Upper lobe of left lung (tissue), 6 donors: ENCODE results near the gene SMG1. TPM values are rescaled to one million over a fixed set of nuclear protein-coding genes. Genes with fewer than 3 reads are reported as not detected.
"Not testable (repeated sequence)": the region's sequence is repeated elsewhere in the genome, so short reads cannot be mapped to it uniquely, and the experiment has no call there.

ENCODE experiments used
- ATAC-seq, 2 donors: fragments of 200-7000 bp; cut with Tn5 transposase; one replicate each; pipeline ENCODE4 v1.9.1; 2022; ENCODE audit warnings: mild to moderate bottlenecking in 2 of 2, moderate library complexity in 2 of 2; ENCODE audit not compliant: low FRiP score in 2 of 2
- DNase-seq, 2 donors: peaks; one replicate each; pipeline ENCODE4 v3.0.0-alpha.2; 2019 to 2020
- H3K27ac ChIP-seq, 4 donors: fragments of 200-600 bp; sonication (generic); one replicate each; pipeline ENCODE4 v1.5.1; 2016 to 2019
- H3K27me3 ChIP-seq, 4 donors: fragments of 200-600 bp; sonication (generic); one replicate each; pipeline ENCODE4 v1.5.1; 2017 to 2019
- H3K36me3 ChIP-seq, 4 donors: fragments of 200-600 bp; sonication (generic); one replicate each; pipeline ENCODE4 v1.5.1; 2016 to 2019
- H3K4me1 ChIP-seq, 4 donors: fragments of 200-600 bp; sonication (generic); one replicate each; pipeline ENCODE4 v1.5.1; 2018 to 2019
- H3K4me3 ChIP-seq, 4 donors: fragments of 200-600 bp; sonication (generic); one replicate each; pipeline ENCODE4 v1.5.1; 2017 to 2019; ENCODE audit warnings: mild to moderate bottlenecking in 2 of 4, moderate library complexity in 1 of 4
- H3K9me3 ChIP-seq, 4 donors: fragments of 200-600 bp; sonication (generic); one replicate each; pipeline ENCODE4 v1.5.1; 2018 to 2019
- CTCF ChIP-seq, 6 experiments: fragments of 450-650 bp in 4 of 6; fragments of 200-600 bp in 2 of 6; sonication (generic) in 2 of 6; IDR thresholded peaks; one replicate each; pipeline ENCODE4 v1.5.1; 2016 to 2019; ENCODE audit warnings: antibody characterized with exemption in 6 of 6
- EP300 ChIP-seq, 4 donors: sonication (generic); formaldehyde crosslinking; IDR thresholded peaks; one replicate each; pipeline ENCODE4 v1.5.1; 2017; ENCODE audit warnings: antibody characterized with exemption in 4 of 4, control low read depth in 2 of 4
- POLR2A ChIP-seq, 4 donors: fragments of 450-650 bp; IDR thresholded peaks; one replicate each; pipeline ENCODE4 v1.5.1; 2016 to 2017; ENCODE audit warnings: antibody characterized with exemption in 4 of 4, mild to moderate bottlenecking in 2 of 4
- POLR2AphosphoS5 ChIP-seq, 2 donors: sonication (generic); formaldehyde crosslinking; IDR thresholded peaks; one replicate each; pipeline ENCODE4 v1.5.1; 2017; ENCODE audit warnings: antibody characterized with exemption in 2 of 2
- WGBS, 2 donors: methylation state at CpG; one replicate each; pipeline ENCODE4 v1.1.5; 2017 to 2018; 5-methylcytosine and 5-hydroxymethylcytosine counted together
- total RNA-seq, 6 donors: library from RNA; depleted of rRNA in 4 of 6; stranded (reverse); fragments of >200 nt in 4 of 6; gene quantifications; one replicate each; pipeline versions ENCODE4 v1.1.0 to v1.2.1, GENCODE V29; 2016 to 2021
- donor health status: DM: no; HTN: no; CAD: no; lungs with moderate emphysema.
- donor health status: DM: no; HTN: yes; CAD: no; lungs with severe emphysema.

The SMG1 gene
- total RNA-seq: 100 to 1,000 TPM in 2 of 6 donors, 10 to 100 TPM in 4; 39.2 to 122 (median 69.6) TPM

GRCh38 chr16:18925986-18926865, at the start of gene SMG1:
Gene SMG1, minus strand, starts transcription at chr16:18926408. Its CDS starts 367 bp downstream, at chr16:18926041.
- peak; percentile 95 to 99 for DNase-seq
- ATAC-seq: peak; percentile 98 to 99
- Histone ChIP-seq H3K27ac (peak within 1 kb of the TSS; percentile 95 to 99 (median 98)), H3K4me1 (peaks cover 7 to 33% (median 19%) of the 10 kb centered on the region in 4 donors), H3K4me3 (peak within 1 kb of the TSS; percentile 75 to 92 (median 82))
- TF ChIP-seq CTCF (IDR thresholded peaks at IDR 0.05) (peak in 1 of 6 experiments; percentile 1), EP300 (IDR thresholded peaks at IDR 0.05) (peak in 2 of 4 donors; percentile 45 to 60), POLR2A (IDR thresholded peaks at IDR 0.05) (peak in 3 of 4 donors; percentile 74 to 94 (median 93)), POLR2AphosphoS5 (IDR thresholded peaks at IDR 0.05) (peak; percentile 63 to 91)
- WGBS, 2 donors: 0 to 1% methylated on average over 20 to 39 of the region's 104 CpGs
- not testable (repeated sequence) for H3K36me3 ChIP-seq, H3K9me3 ChIP-seq, H3K27me3 ChIP-seq

DNA sequence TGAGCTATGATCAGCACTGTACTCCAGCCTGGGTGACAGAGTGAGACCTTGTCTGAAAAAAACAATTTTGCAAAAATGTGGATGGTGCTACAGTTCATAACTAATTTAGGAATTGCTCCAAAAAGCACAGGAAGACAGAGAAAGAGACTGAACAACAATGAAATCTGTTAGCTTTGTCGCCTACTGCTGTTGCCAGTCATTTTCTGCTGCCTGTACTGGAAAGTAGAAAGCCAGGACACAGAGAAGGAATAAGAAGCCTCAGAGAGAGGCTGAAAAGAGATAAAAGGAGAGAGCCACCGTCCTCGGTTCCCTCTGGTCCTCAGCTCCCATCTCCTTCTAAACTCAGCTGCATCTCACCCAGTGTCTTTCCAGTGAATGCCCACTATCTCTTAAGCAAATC, 48.9 kb upstream of the SMG1 start:
- no peak for TF ChIP-seq POLR2A (IDR thresholded peaks at IDR 0.05)
- no peak for TF ChIP-seq CTCF (IDR thresholded peaks at IDR 0.05)
- TF ChIP-seq POLR2AphosphoS5 (IDR thresholded peaks at IDR 0.05): no peak
- TF ChIP-seq EP300 (IDR thresholded peaks at IDR 0.05): no peak
- 56 to 58% methylated on average over 3 of the region's 3 CpGs for WGBS, 2 donors
- no peaks in the 10 kb centered on the region for H3K9me3 ChIP-seq
- H3K36me3 ChIP-seq: no peaks in the 10 kb centered on the region
- H3K4me1 ChIP-seq: no peaks in the 10 kb centered on the region
- H3K27me3 ChIP-seq: no peaks in the 10 kb centered on the region
- no peak overlapping the region for H3K27ac ChIP-seq
- ATAC-seq (no peak), DNase-seq (no peak)
- no peak overlapping the region for H3K4me3 ChIP-seq

- Histone ChIP-seq H3K27ac (no peak overlapping the region), H3K4me1 (peaks cover 0 to 4% (median 0%) of the 10 kb centered on the region in 4 donors)
- 60 to 66% methylated on average over 4 of the region's 4 CpGs for WGBS, 2 donors
These were observed 43.6 kb upstream of the SMG1 start for GRCh38 chr16:18969855-18970240.

DNA sequence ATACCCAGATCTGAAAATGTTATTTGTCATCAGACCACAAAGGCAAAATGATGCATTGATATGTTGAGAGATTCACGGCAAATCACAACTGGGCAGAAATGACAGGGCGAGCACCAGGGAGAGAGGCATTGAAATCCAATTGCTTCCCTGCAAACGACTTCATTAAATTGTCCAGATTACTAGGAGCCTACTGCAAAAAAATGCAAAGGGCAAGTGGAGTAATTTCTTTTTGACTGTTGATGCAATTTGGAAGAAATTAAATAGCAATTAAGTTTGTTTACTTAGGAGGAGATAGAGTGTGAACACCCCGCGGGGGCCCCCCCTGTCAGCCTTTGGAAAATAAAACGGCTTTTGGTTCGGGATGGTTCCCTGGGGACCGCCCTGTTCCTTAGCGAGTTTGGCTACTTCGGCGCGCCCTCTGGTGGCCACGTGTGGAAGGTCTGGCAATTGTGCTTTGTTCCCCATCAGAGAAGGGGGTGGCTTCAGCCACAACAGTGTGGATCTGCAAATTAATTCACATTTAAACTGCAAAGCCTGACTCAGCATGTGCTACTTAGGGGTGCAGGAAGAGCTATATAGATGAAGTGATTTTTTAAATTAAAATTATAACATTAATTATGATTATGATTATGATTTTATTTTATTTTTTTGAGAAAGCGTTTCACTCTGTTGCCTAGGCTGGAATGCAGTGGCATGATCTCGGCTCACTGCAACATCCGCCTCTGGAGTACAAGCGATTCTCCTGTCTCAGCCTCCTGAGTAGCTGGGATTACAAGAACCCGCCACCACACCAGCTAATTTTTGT, 43.0 kb upstream of the SMG1 start:
- Histone ChIP-seq H3K9me3 (no peaks in the 10 kb centered on the region), H3K36me3 (no peaks in the 10 kb centered on the region), H3K4me1 (peaks cover 0 to 4% (median 0%) of the 10 kb centered on the region in 4 donors), H3K4me3 (peak overlapping the region in 2 of 4 donors; percentile 33 to 37), H3K27ac (no peak overlapping the region), H3K27me3 (no peaks in the 10 kb centered on the region)
- 24% methylated on average over 18 of the region's 18 CpGs for WGBS, 2 donors
- TF ChIP-seq EP300 (IDR thresholded peaks at IDR 0.05): no peak
- TF ChIP-seq CTCF (IDR thresholded peaks at IDR 0.05): peak; percentile 76 to 91 (median 82)
- no peak for TF ChIP-seq POLR2AphosphoS5 (IDR thresholded peaks at IDR 0.05)
- no peak for TF ChIP-seq POLR2A (IDR thresholded peaks at IDR 0.05)
- DNase-seq (peak; percentile 85 to 89), ATAC-seq (peak; percentile 93 to 94)

More at GRCh38 chr16:18969855-18970240, 43.6 kb upstream of the SMG1 start:
- Histone ChIP-seq H3K36me3 (no peaks in the 10 kb centered on the region), H3K9me3 (no peaks in the 10 kb centered on the region), H3K27me3 (no peaks in the 10 kb centered on the region), H3K4me3 (no peak overlapping the region)
- DNase-seq (no peak), ATAC-seq (no peak)
- TF ChIP-seq CTCF (IDR thresholded peaks at IDR 0.05) (no peak), EP300 (IDR thresholded peaks at IDR 0.05) (no peak), POLR2A (IDR thresholded peaks at IDR 0.05) (no peak), POLR2AphosphoS5 (IDR thresholded peaks at IDR 0.05) (no peak)
